COR-L47 (cell line): ENCODE measurements around the gene CLRN2.
A peak's percentile ranks its signal among the peaks of the same experiment; 100 is the strongest.
"Not testable (repeated sequence)": the region's sequence is repeated elsewhere in the genome, so short reads cannot be mapped to it uniquely, and the experiment has no call there.

Experiments
- DNase-seq: peaks from one replicate; lab custom pipeline; 2025; lab: John Stamatoyannopoulos, UW

The CLRN2 gene

GRCh38 chr4:17504081-17504480, 10.9 kb upstream of the CLRN2 start:
- no peak for DNase-seq

- DNase-seq = no peak
Measured at GRCh38 chr4:17510582-17510981, 4.4 kb upstream of the CLRN2 start.

- DNase-seq = no peak
Measured at GRCh38 chr4:17511051-17511450, 3.9 kb upstream of the CLRN2 start.

- no peak for DNase-seq
Measured at GRCh38 chr4:17511509-17511949, 3.4 kb upstream of the CLRN2 start.

- DNase-seq = peak; percentile 67
Measured at GRCh38 chr4:17511950-17512795, 2.8 kb upstream of the CLRN2 start, which contains the start of gene QDPR. TSS of gene QDPR (minus strand) at chr4:17512090. CDS start at chr4:17512054, 36 bp downstream.

GRCh38 chr4:17512973-17513665, 1.8 kb upstream of the CLRN2 start:
- DNase-seq = no peak

- no peak for DNase-seq
Measured at GRCh38 chr4:17515445-17516407, 761 bp downstream of the CLRN2 start.

GRCh38 chr4:17516980-17517379, 2.0 kb downstream of the CLRN2 start:
- DNase-seq = no peak

- no peak for DNase-seq
Measured at GRCh38 chr4:17517664-17518063, 2.7 kb downstream of the CLRN2 start.

GRCh38 chr4:17521595-17521994, 6.6 kb downstream of the CLRN2 start:
- no peak for DNase-seq

GRCh38 chr4:17523662-17524061, 8.7 kb downstream of the CLRN2 start:
- DNase-seq = no peak

GRCh38 chr4:17526695-17527477, 11.9 kb downstream of the CLRN2 start:
- no peak for DNase-seq

GRCh38 chr4:17528551-17529165, 13.7 kb downstream of the CLRN2 start:
- DNase-seq = no peak

GRCh38 chr4:17531538-17532285, 16.7 kb downstream of the CLRN2 start:
- DNase-seq = no peak

- no peak for DNase-seq
Measured at GRCh38 chr4:17534705-17535104, 19.7 kb downstream of the CLRN2 start.

- DNase-seq = no peak
Measured at GRCh38 chr4:17535242-17535641, 20.3 kb downstream of the CLRN2 start.

- DNase-seq = no peak
Measured at GRCh38 chr4:17535906-17536305, 20.9 kb downstream of the CLRN2 start.

GRCh38 chr4:17537060-17537459, 22.1 kb downstream of the CLRN2 start:
- not testable (repeated sequence) for DNase-seq

- DNase-seq = peak; percentile 77
Measured at GRCh38 chr4:17544205-17544604, 29.2 kb downstream of the CLRN2 start.

GRCh38 chr4:17544831-17545234, 29.9 kb downstream of the CLRN2 start:
- peak; percentile 96 for DNase-seq
